ENCODE data around the gene TLDC2.
"Not testable (repeated sequence)": the region's sequence is repeated elsewhere in the genome, so short reads cannot be mapped to it uniquely, and the experiment has no call there.

Gene TLDC2

DNA sequence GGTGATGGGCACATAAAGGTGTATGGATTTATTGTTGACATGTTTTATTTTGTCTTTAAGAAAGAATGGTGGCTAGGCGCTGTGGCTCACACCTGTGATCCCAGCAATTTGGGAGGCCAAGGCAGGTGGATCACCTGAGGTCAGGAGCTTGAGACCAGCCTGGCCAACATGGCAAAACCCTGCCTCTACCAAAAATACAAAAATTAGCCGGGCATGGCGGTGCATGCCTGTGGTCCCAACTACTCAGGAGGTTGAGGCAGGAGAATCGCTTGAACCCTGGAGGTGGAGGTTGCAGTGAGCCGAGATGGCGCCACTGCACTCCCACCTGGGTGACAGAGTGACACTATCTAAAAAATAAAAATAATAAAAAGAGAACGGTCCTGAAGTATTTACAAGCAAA is 30.1 kb downstream of the TLDC2 start:
- H3K4me3 ChIP-seq (ENCODE audit: insufficient read depth, low read depth, low read length); H3K27me3 ChIP-seq (ENCODE audit: control insufficient read depth, insufficient read depth, low read length, poor library complexity, severe bottlenecking); H3K36me3 ChIP-seq (ENCODE audit: control insufficient read depth, insufficient read depth, low read length); H3K4me1 ChIP-seq (ENCODE audit: control insufficient read depth, insufficient read depth, low read length); H3K27ac ChIP-seq (ENCODE audit: insufficient read depth, low read depth, low read length, poor library complexity, severe bottlenecking); H3K9me3 ChIP-seq (ENCODE audit: control insufficient read depth, low read length): not testable (repeated sequence)
- WGBS, 2 experiments, result 90 to 92% methylated on average over 7 of the region's 7 CpGs

- H3K27me3 ChIP-seq (ENCODE audit: control insufficient read depth, insufficient read depth, low read length, poor library complexity, severe bottlenecking), result no peaks in the 10 kb centered on the region
- H3K27ac ChIP-seq (ENCODE audit: insufficient read depth, low read depth, low read length, poor library complexity, severe bottlenecking), result no peak overlapping the region
- no peaks in the 10 kb centered on the region for H3K36me3 ChIP-seq (ENCODE audit: control insufficient read depth, insufficient read depth, low read length)
- no peaks in the 10 kb centered on the region for H3K9me3 ChIP-seq (ENCODE audit: control insufficient read depth, low read length)
- 83 to 86% methylated on average over 3 to 4 of the region's 4 CpGs for WGBS, 2 experiments
- H3K4me1 ChIP-seq (ENCODE audit: control insufficient read depth, insufficient read depth, low read length), result no peaks in the 10 kb centered on the region
- H3K4me3 ChIP-seq (ENCODE audit: insufficient read depth, low read depth, low read length), result no peak overlapping the region
Observed at GRCh38 chr20:36908603-36909002, 32.7 kb downstream of the TLDC2 start.

DNA sequence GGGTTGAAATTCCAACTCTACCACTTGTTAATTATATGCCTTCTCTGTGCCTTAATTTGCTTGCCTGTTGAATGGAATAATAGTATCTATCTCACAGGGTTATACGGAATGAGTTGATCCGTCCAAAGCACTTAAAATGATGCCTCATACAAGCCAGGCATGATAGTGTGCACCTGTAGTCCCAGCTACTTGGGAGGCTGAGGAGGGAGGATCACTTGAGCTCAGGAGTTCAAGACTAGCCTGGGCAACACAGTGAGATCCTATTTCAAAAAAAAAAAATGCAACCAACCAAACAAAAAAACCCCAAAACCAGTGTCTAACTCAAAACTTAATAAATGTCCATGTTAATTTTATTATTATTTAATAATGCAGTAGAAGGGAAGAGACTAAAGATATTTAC is 40.3 kb downstream of the TLDC2 start:
- Histone ChIP-seq H3K4me3 (ENCODE audit: insufficient read depth, low read depth, low read length) (no peak overlapping the region), H3K9me3 (ENCODE audit: control insufficient read depth, low read length) (no peaks in the 10 kb centered on the region), H3K4me1 (ENCODE audit: control insufficient read depth, insufficient read depth, low read length) (no peaks in the 10 kb centered on the region), H3K27ac (ENCODE audit: insufficient read depth, low read depth, low read length, poor library complexity, severe bottlenecking) (no peak overlapping the region), H3K36me3 (ENCODE audit: control insufficient read depth, insufficient read depth, low read length) (no peaks in the 10 kb centered on the region), H3K27me3 (ENCODE audit: control insufficient read depth, insufficient read depth, low read length, poor library complexity, severe bottlenecking) (no peaks in the 10 kb centered on the region)
- WGBS, 2 experiments, result 95% methylated on average over 2 of the region's 2 CpGs

GRCh38 chr20:36917240-36917639 is 41.3 kb downstream of the TLDC2 start:
- H3K27ac ChIP-seq (ENCODE audit: insufficient read depth, low read depth, low read length, poor library complexity, severe bottlenecking), result no peak overlapping the region
- H3K4me3 ChIP-seq (ENCODE audit: insufficient read depth, low read depth, low read length), result no peak overlapping the region
- H3K9me3 ChIP-seq (ENCODE audit: control insufficient read depth, low read length), result no peaks in the 10 kb centered on the region
- H3K4me1 ChIP-seq (ENCODE audit: control insufficient read depth, insufficient read depth, low read length), result no peaks in the 10 kb centered on the region
- no peaks in the 10 kb centered on the region for H3K36me3 ChIP-seq (ENCODE audit: control insufficient read depth, insufficient read depth, low read length)
- no peaks in the 10 kb centered on the region for H3K27me3 ChIP-seq (ENCODE audit: control insufficient read depth, insufficient read depth, low read length, poor library complexity, severe bottlenecking)
- WGBS, 2 experiments, result 89 to 96% methylated on average over 6 of the region's 6 CpGs

DNA sequence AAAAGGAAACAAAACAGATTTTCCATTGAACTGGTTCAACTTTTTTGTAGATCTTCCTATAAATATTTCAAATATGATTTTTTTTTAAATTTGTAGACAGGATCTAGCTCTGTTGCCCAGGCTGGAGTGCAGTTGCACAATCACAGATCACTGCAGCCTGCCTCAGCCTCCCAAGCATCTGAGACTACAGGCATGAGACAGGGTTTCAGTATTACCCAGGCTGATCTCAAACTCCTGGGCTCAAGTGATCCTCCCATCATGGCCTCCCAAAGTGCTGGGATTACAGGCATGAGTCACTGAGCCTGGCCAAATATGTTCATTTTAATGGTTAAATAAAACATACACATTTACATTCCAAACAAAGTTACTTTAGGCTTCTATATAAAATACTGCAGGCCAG is 42.0 kb downstream of the TLDC2 start:
- Histone ChIP-seq H3K27me3 (ENCODE audit: control insufficient read depth, insufficient read depth, low read length, poor library complexity, severe bottlenecking) (no peaks in the 10 kb centered on the region), H3K9me3 (ENCODE audit: control insufficient read depth, low read length) (no peaks in the 10 kb centered on the region), H3K27ac (ENCODE audit: insufficient read depth, low read depth, low read length, poor library complexity, severe bottlenecking) (no peak overlapping the region), H3K4me1 (ENCODE audit: control insufficient read depth, insufficient read depth, low read length) (no peaks in the 10 kb centered on the region), H3K4me3 (ENCODE audit: insufficient read depth, low read depth, low read length) (no peak overlapping the region), H3K36me3 (ENCODE audit: control insufficient read depth, insufficient read depth, low read length) (no peaks in the 10 kb centered on the region)

GRCh38 chr20:36919715-36920333 is 43.9 kb downstream of the TLDC2 start:
- no peaks in the 10 kb centered on the region for H3K36me3 ChIP-seq (ENCODE audit: control insufficient read depth, insufficient read depth, low read length)
- WGBS, 2 experiments, result 36 to 51% methylated on average over 2 of the region's 2 CpGs

DNA sequence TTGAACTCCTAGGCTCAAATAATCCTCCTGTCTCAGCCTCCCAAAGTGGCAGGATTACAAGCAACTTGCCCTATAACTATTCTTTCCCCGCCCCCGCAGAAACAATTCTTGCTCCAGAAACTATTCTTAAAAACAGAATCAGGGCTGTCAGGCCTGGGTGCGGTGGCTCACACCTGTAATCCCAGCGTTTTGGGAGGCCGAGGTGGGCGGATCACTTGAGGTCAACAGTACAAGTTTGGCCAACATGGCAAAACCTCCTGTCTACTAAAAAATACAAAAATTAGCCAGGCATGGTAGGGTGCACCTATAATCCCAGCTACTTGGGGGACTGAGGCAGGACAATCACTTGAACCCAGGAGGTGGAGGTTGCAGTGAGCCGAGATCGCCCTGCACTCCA is 44.4 kb downstream of the TLDC2 start:
- Histone ChIP-seq H3K36me3 (ENCODE audit: control insufficient read depth, insufficient read depth, low read length) (no peaks in the 10 kb centered on the region), H3K27me3 (ENCODE audit: control insufficient read depth, insufficient read depth, low read length, poor library complexity, severe bottlenecking) (no peaks in the 10 kb centered on the region), H3K4me1 (ENCODE audit: control insufficient read depth, insufficient read depth, low read length) (no peaks in the 10 kb centered on the region), H3K9me3 (ENCODE audit: control insufficient read depth, low read length) (no peaks in the 10 kb centered on the region), H3K27ac (ENCODE audit: insufficient read depth, low read depth, low read length, poor library complexity, severe bottlenecking) (no peak overlapping the region), H3K4me3 (ENCODE audit: insufficient read depth, low read depth, low read length) (no peak overlapping the region)
- WGBS, 2 experiments, result 92 to 93% methylated on average over 7 of the region's 8 CpGs

More at GRCh38 chr20:36919715-36920333, 43.9 kb downstream of the TLDC2 start:
- Histone ChIP-seq H3K4me3 (ENCODE audit: insufficient read depth, low read depth, low read length) (no peak overlapping the region), H3K27ac (ENCODE audit: insufficient read depth, low read depth, low read length, poor library complexity, severe bottlenecking) (no peak overlapping the region), H3K4me1 (ENCODE audit: control insufficient read depth, insufficient read depth, low read length) (no peaks in the 10 kb centered on the region), H3K27me3 (ENCODE audit: control insufficient read depth, insufficient read depth, low read length, poor library complexity, severe bottlenecking) (no peaks in the 10 kb centered on the region), H3K9me3 (ENCODE audit: control insufficient read depth, low read length) (no peaks in the 10 kb centered on the region)

GRCh38 chr20:36924167-36925045 is 48.5 kb downstream of the TLDC2 start:
- WGBS, 2 experiments, result 90% methylated on average over 9 of the region's 9 CpGs
- no peaks in the 10 kb centered on the region for H3K9me3 ChIP-seq (ENCODE audit: control insufficient read depth, low read length)
- H3K4me3 ChIP-seq (ENCODE audit: insufficient read depth, low read depth, low read length), result no peak overlapping the region
- H3K36me3 ChIP-seq (ENCODE audit: control insufficient read depth, insufficient read depth, low read length), result no peaks in the 10 kb centered on the region
- H3K27me3 ChIP-seq (ENCODE audit: control insufficient read depth, insufficient read depth, low read length, poor library complexity, severe bottlenecking), result no peaks in the 10 kb centered on the region
- no peak overlapping the region for H3K27ac ChIP-seq (ENCODE audit: insufficient read depth, low read depth, low read length, poor library complexity, severe bottlenecking)
- H3K4me1 ChIP-seq (ENCODE audit: control insufficient read depth, insufficient read depth, low read length), result no peaks in the 10 kb centered on the region

GRCh38 chr20:36925234-36925633 is 49.3 kb downstream of the TLDC2 start:
- no peak overlapping the region for H3K27ac ChIP-seq (ENCODE audit: insufficient read depth, low read depth, low read length, poor library complexity, severe bottlenecking)
- H3K4me1 ChIP-seq (ENCODE audit: control insufficient read depth, insufficient read depth, low read length), result no peaks in the 10 kb centered on the region
- no peak overlapping the region for H3K4me3 ChIP-seq (ENCODE audit: insufficient read depth, low read depth, low read length)
- H3K27me3 ChIP-seq (ENCODE audit: control insufficient read depth, insufficient read depth, low read length, poor library complexity, severe bottlenecking), result no peaks in the 10 kb centered on the region
- H3K36me3 ChIP-seq (ENCODE audit: control insufficient read depth, insufficient read depth, low read length), result no peaks in the 10 kb centered on the region
- 86 to 96% methylated on average over 2 of the region's 2 CpGs for WGBS, 2 experiments
- no peaks in the 10 kb centered on the region for H3K9me3 ChIP-seq (ENCODE audit: control insufficient read depth, low read length)

- no peak overlapping the region for H3K27ac ChIP-seq (ENCODE audit: insufficient read depth, low read depth, low read length, poor library complexity, severe bottlenecking)
- no peaks in the 10 kb centered on the region for H3K36me3 ChIP-seq (ENCODE audit: control insufficient read depth, insufficient read depth, low read length)
- no peak overlapping the region for H3K4me3 ChIP-seq (ENCODE audit: insufficient read depth, low read depth, low read length)
- no peaks in the 10 kb centered on the region for H3K4me1 ChIP-seq (ENCODE audit: control insufficient read depth, insufficient read depth, low read length)
- WGBS, 2 experiments, result 92 to 98% methylated on average over 3 to 4 of the region's 6 CpGs
- H3K27me3 ChIP-seq (ENCODE audit: control insufficient read depth, insufficient read depth, low read length, poor library complexity, severe bottlenecking), result no peaks in the 10 kb centered on the region
- H3K9me3 ChIP-seq (ENCODE audit: control insufficient read depth, low read length), result no peaks in the 10 kb centered on the region
Observed at GRCh38 chr20:36926653-36927200, 50.8 kb downstream of the TLDC2 start.

All from ectodermal cell (in vitro differentiated cells).